HG03039 (cell line): ENCODE results near the gene NOTCH1.
"Not testable (repeated sequence)": the region's sequence is repeated elsewhere in the genome, so short reads cannot be mapped to it uniquely, and the experiment has no call there.

Experiments used
- ATAC-seq: cut with Tn5 transposase; IDR thresholded peaks from one replicate; pipeline ENCODE4 v1.9.1; 2021; ENCODE audit warnings: mild to moderate bottlenecking, moderate library complexity; ENCODE audit not compliant: unreplicated experiment

NOTCH1 gene

GRCh38 chr9:136565086-136565714 is 19.4 kb upstream of the NOTCH1 start:
- ATAC-seq: no peak

GRCh38 chr9:136564379-136564988 is 18.6 kb upstream of the NOTCH1 start:
- no peak for ATAC-seq

DNA sequence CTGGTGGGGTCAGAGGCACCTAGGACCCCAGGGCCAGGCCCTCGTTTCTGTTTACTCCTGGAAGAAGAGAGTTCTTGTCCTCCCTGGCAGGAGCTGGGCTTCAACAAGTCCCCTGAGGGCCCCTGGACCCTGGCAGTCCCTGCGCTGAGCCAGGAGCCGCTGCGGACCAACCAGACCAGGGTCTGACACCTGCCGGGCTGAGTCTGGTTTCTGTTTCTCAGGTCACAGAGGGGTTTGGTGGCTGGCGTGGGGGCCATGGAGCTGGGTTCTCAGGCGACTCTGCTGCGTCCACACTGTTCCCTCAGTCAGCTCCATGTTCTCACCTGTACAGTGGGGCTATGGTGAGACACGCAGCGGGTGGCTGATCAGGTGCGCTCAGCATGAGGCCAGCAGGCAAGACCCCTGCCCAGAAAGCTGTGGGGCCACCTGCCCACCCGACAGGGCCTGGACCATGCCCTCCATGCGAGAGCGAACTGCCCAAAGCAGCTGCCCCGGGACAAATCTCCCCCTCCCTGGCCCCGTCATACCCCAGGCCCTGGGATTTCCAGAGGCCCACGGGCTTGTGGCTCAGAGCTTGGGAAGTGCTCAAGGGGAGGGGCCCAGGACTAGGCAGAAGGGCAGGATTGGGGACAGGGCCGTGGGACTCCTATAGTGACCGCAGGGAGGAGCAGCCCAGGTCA is 17.9 kb upstream of the NOTCH1 start:
- ATAC-seq: no peak

DNA sequence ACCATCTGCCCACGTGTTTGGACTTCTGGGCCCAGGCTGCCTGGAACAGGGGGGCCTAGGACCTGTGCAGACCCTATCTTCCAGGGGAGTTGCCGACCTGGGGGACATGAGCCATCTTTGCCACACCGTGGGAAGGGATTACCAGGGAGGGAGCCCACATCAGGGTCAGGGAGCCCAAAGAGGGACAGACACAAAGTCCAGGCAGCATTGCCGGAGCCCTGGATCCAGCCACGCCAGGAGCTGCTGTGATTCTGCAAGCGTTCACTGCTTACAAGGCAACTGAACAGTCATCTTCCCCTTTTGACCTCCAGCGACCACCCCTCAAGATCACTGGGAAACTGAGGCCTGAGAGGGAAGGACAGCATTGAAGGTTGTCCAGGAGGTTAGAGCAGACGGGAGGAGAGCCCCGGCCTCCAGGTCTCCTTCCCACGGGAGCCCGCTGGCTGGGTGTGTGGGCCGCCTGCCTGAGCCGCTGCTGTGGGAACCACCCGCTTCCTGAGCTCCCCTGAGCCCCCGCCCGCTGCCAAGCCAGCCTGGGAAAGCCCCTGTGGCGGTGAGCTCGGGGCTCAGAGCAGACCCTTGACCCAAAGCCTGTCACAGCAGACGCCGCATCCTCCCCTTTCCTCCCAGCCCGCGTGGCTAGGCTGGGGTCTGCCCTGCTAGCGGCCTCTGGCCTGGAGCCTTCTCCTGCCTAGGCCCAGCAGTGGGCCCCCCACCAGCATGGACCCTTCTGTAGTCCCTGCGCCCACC is 17.1 kb upstream of the NOTCH1 start:
- ATAC-seq: no peak

- no peak for ATAC-seq
Observed at GRCh38 chr9:136561779-136562178, 15.9 kb upstream of the NOTCH1 start.

GRCh38 chr9:136560586-136560985 is 14.7 kb upstream of the NOTCH1 start:
- no peak for ATAC-seq

DNA sequence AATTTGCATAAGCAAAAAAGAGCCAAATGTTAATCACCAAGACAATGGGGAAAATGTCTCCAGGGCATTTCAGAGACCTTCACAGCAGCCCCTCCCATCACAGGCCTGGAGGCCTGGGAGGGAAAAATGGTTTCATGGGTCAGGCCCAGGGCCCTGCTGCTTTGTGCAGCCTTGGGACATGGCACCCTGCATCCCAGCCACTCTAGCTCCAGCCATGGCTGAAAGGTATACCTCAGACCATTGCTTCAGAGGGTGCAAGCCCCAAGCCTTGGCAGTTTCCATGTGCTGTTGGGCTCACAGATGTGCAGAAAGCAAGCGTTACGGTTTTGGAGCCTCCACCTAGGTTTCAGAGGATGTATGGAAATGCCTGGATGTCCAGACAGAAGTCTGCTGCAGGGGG is 13.5 kb upstream of the NOTCH1 start:
- not testable (repeated sequence) for ATAC-seq

GRCh38 chr9:136558846-136559245 is 13.0 kb upstream of the NOTCH1 start:
- not testable (repeated sequence) for ATAC-seq

GRCh38 chr9:136558373-136558772 is 12.5 kb upstream of the NOTCH1 start:
- ATAC-seq: no peak

DNA sequence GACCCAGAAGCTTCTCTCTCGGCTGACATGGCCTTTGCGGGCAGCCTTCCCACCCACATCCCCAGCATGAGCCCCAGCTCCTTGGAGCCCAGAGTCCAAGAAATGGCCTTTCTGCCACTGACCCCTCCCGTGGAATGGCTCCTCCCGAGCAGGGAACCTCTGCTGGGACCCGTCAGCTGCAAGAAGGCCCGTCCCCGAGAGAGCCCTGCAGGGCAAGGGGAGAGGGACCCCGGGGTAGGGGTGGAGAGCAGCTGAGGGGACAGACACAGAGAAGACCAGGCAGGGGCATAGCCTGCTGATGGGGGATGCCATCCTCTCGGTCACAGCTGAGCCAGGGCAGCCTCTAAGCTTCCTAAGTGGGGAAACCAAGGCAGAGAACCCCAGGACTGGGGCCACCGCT is 11.2 kb upstream of the NOTCH1 start:
- no peak for ATAC-seq

DNA sequence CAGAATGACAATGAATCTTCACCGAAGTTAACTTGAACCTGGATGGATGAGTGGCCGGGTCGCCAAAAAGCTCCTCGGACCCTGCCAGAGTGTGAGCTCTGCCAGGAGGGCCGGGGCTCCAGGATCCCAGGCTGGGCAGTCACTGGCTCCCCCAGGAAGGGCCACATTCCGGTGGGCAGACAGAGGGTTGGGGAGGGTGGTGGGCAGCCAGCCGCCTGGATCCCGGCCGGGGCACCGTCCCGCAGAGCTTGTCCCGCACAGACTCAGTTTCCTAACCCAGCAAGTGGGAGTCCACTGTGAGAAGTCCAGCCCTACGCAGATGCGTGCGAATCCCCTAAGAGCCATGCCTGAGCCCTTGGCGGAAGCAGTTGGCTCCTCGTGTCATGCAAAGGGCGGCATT is 10.3 kb upstream of the NOTCH1 start:
- no peak for ATAC-seq

- no peak for ATAC-seq
Observed at GRCh38 chr9:136554870-136555269, 9.0 kb upstream of the NOTCH1 start.

DNA sequence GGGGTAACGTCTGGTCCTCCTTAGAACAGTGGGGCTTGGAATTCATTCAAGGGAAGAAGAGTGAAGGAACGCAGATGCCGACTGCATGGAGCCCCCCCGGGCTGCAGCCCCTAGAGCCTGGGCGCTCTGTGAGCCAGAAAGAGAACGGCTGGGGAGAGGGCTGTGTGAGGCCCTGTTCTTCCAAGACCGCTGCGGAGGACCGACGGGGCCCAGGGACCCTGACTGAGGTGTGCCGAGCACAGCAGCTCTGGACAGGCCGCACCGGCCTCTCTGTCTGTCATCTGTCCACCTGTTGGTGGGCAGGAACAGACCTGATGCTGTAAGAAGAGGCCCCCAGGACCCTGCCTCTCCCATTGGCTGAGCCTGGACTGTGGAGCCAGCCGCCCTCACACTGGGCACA is 7.7 kb upstream of the NOTCH1 start:
- no peak for ATAC-seq

DNA sequence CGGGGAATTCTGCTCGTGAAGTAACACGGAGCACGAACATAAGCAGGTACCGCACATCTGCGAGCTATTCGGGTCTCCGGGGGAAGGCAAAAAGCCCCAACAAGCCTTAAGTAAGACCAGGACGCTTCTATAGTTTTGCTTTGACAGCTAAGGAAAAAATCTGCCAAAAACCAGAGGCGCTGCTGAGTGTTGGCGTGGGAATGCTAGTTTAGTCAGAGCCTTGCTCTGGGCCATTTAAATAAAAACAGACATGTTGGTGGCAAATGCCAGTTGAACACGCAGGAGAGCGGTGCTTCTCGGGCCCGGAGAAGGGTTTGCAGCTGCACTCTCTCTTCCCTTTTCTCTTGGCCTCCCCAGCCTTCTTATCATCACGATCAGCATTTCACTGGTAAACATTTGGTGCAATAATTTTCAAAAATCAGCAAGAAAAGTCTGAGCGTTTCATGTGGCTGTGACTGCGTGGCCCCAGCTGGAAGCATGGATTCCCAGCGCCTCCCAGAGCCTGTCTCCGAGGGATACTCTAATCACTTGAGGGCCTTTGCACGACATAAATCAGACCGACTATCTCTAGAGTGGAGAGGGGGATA is 6.4 kb upstream of the NOTCH1 start:
- no peak for ATAC-seq

DNA sequence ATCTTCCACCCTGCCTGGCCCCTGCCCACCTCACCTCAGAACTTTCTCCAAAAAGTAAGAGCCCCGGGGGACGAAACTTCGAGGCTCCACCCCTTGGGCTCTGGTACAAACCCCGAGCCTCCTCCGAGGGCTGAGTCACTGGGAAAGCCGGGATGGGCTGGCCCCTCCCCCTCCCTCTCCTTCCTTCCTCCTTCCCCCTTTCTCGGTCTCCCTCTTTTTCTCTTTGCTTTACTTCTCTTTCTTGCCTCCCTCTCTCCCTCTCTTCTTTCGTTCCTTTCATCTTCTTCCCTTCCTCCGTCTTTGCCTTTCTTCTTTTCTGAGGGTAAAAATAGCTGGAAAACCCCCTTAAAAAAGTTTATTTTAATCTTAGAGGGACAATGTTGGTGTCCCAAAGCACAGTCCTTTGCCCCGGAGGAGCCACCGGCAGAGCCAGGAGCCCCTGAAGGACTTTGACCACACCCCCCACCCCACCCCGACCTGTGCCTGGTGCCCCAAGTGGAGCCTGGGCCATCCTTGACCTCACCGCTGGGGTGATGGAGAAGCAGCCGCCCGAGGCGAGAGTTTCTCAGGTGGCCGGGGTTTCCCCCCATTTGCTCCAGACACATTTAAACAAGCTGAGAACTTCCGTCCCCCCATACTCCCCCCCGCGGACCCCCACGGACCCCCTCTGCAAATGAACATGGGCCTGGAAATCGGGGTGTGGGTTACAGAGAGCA is 5.7 kb upstream of the NOTCH1 start:
- no peak for ATAC-seq

DNA sequence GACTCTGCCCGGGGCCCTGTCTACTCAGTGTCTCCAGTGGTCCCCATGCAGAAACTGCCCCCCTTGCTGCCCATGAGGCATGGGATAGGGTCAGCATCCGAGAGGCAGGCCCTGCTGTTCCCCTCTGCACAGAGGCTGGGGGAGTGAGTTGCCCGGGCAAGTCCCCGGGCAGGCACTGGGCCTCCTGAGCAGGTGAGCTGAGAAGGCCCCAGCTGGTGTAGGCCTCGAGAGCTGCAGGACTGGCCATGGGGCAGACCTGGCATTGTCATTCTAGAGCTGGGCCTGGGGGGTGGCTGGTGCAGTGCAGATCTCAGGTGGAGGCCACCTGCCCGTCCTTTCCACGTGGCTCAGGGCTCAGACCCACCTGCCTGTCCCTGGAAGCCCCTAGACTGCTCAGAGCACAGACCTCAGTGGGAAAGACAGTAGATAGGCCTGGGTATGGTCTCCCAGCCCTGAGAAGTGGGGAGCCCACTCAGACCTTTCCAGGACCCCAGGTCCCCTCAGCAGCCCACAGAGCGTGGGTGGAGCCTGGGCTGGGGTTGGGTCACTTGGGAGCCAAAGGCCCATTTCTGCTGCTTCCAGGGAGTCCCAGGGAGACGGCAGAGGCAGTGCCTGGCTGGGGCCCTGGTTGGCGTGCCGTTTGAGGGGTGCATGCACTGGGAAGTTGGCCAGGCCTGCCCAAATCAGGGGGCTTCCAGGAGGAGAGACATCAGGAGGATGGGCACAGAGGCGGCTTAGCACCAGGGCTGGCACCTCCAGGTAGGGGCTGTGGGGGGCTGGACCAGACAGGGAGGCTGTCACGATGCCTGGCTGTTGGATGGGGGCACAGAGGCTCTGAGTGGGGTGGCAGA is 4.8 kb upstream of the NOTCH1 start:
- no peak for ATAC-seq

DNA sequence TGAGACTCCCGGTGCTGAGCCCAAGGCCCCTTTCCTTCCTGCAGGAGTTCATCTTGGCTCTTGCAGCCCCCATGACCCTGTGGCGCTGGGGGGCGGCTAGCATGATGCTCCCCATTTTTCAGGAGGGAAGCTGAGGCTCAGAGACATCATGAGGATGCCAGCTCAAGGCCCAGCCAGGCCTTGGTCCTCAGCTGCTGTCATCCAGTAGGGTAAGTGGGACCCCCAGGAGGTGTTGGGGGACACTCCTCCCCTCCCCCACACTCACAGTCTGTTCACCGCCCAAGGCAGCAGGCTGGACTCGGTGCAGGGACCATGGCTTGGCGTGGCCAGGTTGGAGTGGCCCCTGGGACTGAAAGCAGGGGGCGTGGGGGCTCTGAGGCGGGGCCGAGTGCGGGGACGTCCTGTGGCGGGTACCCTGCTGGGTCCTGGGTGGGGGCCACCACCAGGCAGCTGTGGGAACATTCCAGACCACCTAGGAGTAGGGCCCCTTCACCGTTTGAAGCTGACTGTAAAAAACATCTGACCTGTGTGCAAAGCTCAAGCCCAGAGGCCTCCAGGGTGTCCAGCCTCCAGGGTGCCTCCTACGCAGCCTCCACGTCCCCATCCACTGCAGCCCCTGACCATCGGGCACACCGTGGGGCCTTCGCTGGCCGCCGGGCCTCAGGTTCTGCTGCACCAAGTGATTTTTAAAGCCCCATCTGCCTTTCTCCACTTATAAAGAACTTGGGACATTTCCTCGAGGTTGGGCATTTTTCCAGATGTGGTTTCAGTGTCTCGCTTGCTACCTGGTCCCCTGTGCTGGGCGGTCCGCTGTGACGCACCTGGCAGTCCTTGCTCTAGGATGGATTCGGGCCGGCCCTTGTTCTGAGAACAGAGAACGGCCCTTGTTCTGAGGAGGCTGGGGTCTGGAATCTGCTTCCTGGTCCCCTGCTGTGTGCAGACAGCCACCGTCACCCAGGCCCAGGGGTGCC is 3.4 kb upstream of the NOTCH1 start:
- ATAC-seq: no peak

- no peak for ATAC-seq
Observed at GRCh38 chr9:136547508-136548215, 1.8 kb upstream of the NOTCH1 start.
